Measurements from ENCODE around the gene DLG2.
"Not testable (repeated sequence)": the region's sequence is repeated elsewhere in the genome, so short reads cannot be mapped to it uniquely, and the experiment has no call there.

The DLG2 gene

GRCh38 chr11:83438438-83438837, 2188.7 kb downstream of the DLG2 start:
- peak in 2 of 56 donors; percentile 0 to 3 for DNase-seq

GRCh38 chr11:83437939-83438338, 2189.2 kb downstream of the DLG2 start:
- peak in 2 of 56 donors; percentile 2 to 24 for DNase-seq

- DNase-seq, result no peak
Measured at GRCh38 chr11:83436855-83437254, 2190.3 kb downstream of the DLG2 start.

- DNase-seq, result not testable (repeated sequence)
Measured at GRCh38 chr11:83434812-83435211, 2192.3 kb downstream of the DLG2 start.

GRCh38 chr11:83427943-83428342, 2199.2 kb downstream of the DLG2 start:
- DNase-seq, result no peak

GRCh38 chr11:83427501-83427900, 2199.6 kb downstream of the DLG2 start:
- no peak for DNase-seq

GRCh38 chr11:83425137-83425466, 2202.0 kb downstream of the DLG2 start:
- DNase-seq, result no peak

GRCh38 chr11:83424376-83425136, 2202.6 kb downstream of the DLG2 start:
- DNase-seq, result peak in 2 of 56 donors; percentile 3 to 9

GRCh38 chr11:83422641-83423040, 2204.5 kb downstream of the DLG2 start:
- not testable (repeated sequence) for DNase-seq

GRCh38 chr11:83410605-83411565, 2216.3 kb downstream of the DLG2 start:
- DNase-seq, result no peak

GRCh38 chr11:83409891-83410290, 2217.3 kb downstream of the DLG2 start:
- DNase-seq, result peak in 16 of 56 donors; percentile 1 to 23 (median 6)

GRCh38 chr11:83409476-83409875, 2217.7 kb downstream of the DLG2 start:
- no peak for DNase-seq

- no peak for DNase-seq
Measured at GRCh38 chr11:83408946-83409345, 2218.2 kb downstream of the DLG2 start.

Measured in nucleus accumbens (tissue), 56 donors.